ENCODE data around the gene PHF21B. TPM values are rescaled to one million over a fixed set of nuclear protein-coding genes. Genes with fewer than 3 reads are reported as not detected.

PHF21B gene
- total and polyA plus RNA-seq, 7 donors = 0.13 to 0.66 (median 0.28) TPM; not detected in 4

DNA sequence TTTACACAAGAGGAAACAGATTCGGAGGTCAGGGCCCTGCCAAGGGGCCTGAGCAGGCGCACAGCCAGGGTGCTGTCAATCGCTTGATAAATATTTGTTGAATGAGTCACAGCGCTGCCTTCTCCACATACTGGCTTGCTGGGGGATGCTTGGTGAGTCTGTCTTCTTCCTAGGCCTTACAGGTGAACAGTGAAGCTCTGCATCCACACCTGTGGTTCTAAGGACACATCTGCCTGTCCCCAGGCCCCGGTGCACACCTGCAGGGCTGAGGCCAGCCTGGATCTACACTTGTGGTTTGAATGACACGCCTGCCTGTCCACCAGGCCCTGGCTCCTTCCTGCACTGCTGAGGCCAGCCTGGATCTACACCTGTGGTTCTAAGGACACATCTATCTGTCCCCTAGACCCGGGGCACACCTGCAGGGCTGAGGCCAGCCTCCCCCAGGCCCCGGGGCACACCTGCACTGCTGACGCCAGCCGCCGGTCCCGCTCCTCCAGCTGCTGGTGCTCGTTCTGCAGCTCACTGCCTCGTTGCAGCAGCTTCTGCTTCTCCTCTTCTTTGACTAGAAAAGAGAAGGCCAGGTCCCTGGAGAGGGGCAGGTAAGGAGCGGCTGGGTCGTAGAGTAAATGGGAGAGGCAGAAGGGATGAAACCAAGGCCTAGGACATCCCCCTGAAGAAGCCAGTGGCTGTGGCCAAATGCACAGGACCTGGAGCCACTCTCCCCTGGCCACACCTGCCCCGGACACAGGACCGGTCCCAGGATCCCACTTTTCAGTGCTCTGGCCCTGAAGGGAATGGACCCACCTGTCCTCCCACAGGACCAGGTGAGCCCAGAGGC is 124.6 kb downstream of the PHF21B start:
- Histone ChIP-seq H3K4me3 (no peak overlapping the region), H3K4me1 (no peaks in the 10 kb centered on the region), H3K36me3 (no peaks in the 10 kb centered on the region), H3K27ac (no peak overlapping the region), H3K9me3 (no peaks in the 10 kb centered on the region), H3K27me3 (no peaks in the 10 kb centered on the region)
- 71 to 85% methylated on average over 18 of the region's 18 CpGs for WGBS, 2 donors
- DNase-seq = peak; percentile 47
- intact Hi-C loops (cut with DNase I) = no loop called here
- no peak for TF ChIP-seq POLR2AphosphoS5 (IDR thresholded peaks at IDR 0.05)

DNA sequence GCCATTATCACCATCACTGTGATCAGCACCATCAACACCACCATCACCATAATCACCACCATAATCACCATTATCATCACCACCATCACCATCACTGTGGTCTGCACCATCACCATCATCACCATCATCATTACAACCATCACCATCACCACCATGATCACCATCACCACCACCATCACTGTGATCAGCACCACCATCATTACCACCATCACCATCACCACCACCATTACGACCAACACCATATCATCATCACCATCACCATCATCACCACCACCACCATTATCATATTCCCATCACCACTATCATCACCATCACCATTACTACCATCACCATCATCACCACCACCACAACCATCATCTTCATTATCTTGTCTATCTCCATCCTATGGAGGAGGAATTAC is 125.2 kb downstream of the PHF21B start:
- 92 to 97% methylated on average over 1 of the region's 1 CpG for WGBS, 2 donors
- TF ChIP-seq, protein P1, sequence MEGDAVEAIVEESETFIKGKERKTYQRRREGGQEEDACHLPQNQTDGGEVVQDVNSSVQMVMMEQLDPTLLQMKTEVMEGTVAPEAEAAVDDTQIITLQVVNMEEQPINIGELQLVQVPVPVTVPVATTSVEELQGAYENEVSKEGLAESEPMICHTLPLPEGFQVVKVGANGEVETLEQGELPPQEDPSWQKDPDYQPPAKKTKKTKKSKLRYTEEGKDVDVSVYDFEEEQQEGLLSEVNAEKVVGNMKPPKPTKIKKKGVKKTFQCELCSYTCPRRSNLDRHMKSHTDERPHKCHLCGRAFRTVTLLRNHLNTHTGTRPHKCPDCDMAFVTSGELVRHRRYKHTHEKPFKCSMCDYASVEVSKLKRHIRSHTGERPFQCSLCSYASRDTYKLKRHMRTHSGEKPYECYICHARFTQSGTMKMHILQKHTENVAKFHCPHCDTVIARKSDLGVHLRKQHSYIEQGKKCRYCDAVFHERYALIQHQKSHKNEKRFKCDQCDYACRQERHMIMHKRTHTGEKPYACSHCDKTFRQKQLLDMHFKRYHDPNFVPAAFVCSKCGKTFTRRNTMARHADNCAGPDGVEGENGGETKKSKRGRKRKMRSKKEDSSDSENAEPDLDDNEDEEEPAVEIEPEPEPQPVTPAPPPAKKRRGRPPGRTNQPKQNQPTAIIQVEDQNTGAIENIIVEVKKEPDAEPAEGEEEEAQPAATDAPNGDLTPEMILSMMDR (IDR thresholded peaks at IDR 0.05) = no peak
- TF ChIP-seq POLR2AphosphoS5 (IDR thresholded peaks at IDR 0.05) = no peak
- TF ChIP-seq EP300 (IDR thresholded peaks at IDR 0.05) = no peak
- TF ChIP-seq POLR2A (IDR thresholded peaks at IDR 0.05) = no peak
- no peaks in the 10 kb centered on the region for H3K36me3 ChIP-seq

DNA sequence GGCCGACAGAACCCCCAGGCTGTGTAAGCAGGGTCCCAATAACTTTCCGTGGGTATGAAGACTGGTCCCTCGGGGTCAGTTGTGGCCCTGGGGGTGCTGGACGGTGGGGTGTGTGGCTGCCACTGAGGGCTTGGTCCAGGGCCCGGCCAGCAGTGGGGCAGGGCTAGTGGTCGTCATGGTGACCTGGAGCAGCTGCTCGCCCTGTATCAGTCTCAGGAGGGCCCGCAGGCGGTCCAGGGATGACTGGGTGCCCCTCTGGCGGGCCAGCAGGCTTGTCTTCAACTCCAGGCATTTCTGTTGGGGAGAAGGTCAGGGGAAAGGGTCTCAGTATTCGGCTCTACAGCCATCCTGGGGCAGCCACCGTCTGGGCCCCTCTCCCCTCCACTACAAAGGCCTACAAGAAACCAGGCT is 126.8 kb downstream of the PHF21B start:
- intact Hi-C loops (cut with DNase I) = no loop called here
- H3K9me3 ChIP-seq = no peaks in the 10 kb centered on the region
- H3K4me1 ChIP-seq = no peaks in the 10 kb centered on the region
- no peak for TF ChIP-seq EP300 (IDR thresholded peaks at IDR 0.05)
- TF ChIP-seq, protein P1 (IDR thresholded peaks at IDR 0.05) = no peak
- TF ChIP-seq POLR2A (IDR thresholded peaks at IDR 0.05) = no peak
- TF ChIP-seq POLR2AphosphoS5 (IDR thresholded peaks at IDR 0.05) = no peak
- no peak overlapping the region for H3K27ac ChIP-seq
- DNase-seq = peak; percentile 46
- H3K4me3 ChIP-seq = no peak overlapping the region
- H3K36me3 ChIP-seq = no peaks in the 10 kb centered on the region
- no peaks in the 10 kb centered on the region for H3K27me3 ChIP-seq
- WGBS, 2 donors = 80 to 87% methylated on average over 12 of the region's 12 CpGs

More for the DNA sequence above, 125.2 kb downstream of the PHF21B start:
- H3K27me3 ChIP-seq = no peaks in the 10 kb centered on the region
- intact Hi-C loops (cut with DNase I) = no loop called here
- no peak overlapping the region for H3K27ac ChIP-seq
- H3K4me1 ChIP-seq = no peaks in the 10 kb centered on the region
- H3K4me3 ChIP-seq = no peak overlapping the region
- DNase-seq = no peak
- H3K9me3 ChIP-seq = no peaks in the 10 kb centered on the region

DNA sequence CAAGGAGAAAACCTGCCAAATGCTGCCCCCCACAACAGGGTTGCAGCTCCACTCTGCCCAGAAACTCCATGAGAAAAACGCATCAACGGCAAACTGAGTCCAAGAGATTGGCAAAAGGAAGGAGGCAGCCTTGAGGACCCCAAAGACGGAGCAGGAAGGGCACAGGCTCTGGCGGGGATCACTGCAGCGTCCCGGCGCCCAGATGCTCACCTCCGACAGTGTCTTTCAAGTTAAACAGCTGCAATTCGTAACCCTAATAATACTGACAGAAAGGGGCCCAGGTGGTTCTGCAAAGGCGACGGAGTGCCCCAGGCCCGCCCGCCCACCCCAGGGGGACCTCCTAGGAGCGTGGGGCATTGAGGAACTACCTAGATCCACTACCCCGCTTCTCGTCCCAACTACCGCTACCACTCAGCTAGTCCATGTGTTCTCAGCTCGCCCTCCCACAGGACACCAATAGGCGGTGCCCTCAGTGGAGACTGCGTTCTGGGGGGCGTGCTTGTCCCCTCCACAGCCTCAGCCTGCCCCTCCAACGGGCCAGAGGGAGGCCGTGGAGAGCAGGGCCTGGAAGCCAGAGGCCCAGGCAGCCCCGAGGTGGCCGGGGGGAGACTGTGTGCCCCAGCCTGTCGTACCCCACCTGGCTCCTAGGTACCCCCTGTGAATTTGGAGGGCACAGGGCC is 127.4 kb downstream of the PHF21B start:
- no peaks in the 10 kb centered on the region for H3K4me1 ChIP-seq
- TF ChIP-seq POLR2AphosphoS5 (IDR thresholded peaks at IDR 0.05) (no peak), POLR2A (IDR thresholded peaks at IDR 0.05) (no peak), EP300 (IDR thresholded peaks at IDR 0.05) (no peak)
- TF ChIP-seq, protein P1 (IDR thresholded peaks at IDR 0.05) = no peak
- no peaks in the 10 kb centered on the region for H3K36me3 ChIP-seq
- peak; percentile 30 for DNase-seq
- intact Hi-C loops (cut with DNase I) = no loop called here
- H3K27me3 ChIP-seq = no peaks in the 10 kb centered on the region
- no peak overlapping the region for H3K4me3 ChIP-seq
- no peak overlapping the region for H3K27ac ChIP-seq
- H3K9me3 ChIP-seq = peaks cover 0 to 5% (median 1%) of the 10 kb centered on the region in 4 donors
- WGBS, 2 donors = 86 to 90% methylated on average over 26 of the region's 26 CpGs

DNA sequence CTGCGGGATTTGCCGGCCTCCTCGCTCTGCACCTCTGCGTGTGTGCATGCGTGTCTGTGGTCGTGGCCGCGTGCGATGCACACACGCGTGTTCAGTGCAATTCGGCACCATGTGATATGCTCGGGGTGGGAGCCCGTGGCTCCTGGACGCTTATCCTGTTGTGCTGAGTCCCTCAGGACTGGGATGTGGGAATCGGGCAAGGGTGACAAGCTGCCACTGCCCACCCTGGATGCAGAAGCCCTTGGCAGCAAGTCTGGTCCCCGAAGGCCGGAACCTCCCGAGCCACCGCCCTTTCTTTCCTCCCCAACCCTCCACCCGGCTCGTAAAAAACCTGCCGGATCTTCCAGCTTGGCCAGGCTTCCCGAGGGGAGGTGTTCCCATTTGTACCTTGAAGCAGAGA is 128.2 kb downstream of the PHF21B start:
- H3K27me3 ChIP-seq = no peaks in the 10 kb centered on the region
- WGBS, 2 donors = 79 to 80% methylated on average over 24 of the region's 24 CpGs
- no peak for TF ChIP-seq EP300 (IDR thresholded peaks at IDR 0.05)
- TF ChIP-seq, protein P1 (IDR thresholded peaks at IDR 0.05) = no peak
- no peak for TF ChIP-seq POLR2A (IDR thresholded peaks at IDR 0.05)
- no peak for TF ChIP-seq POLR2AphosphoS5 (IDR thresholded peaks at IDR 0.05)
- DNase-seq = peak; percentile 34
- no peak overlapping the region for H3K4me3 ChIP-seq
- no peak overlapping the region for H3K27ac ChIP-seq
- peaks cover 0 to 5% (median 1%) of the 10 kb centered on the region in 4 donors for H3K9me3 ChIP-seq
- no peaks in the 10 kb centered on the region for H3K4me1 ChIP-seq
- no peaks in the 10 kb centered on the region for H3K36me3 ChIP-seq
- intact Hi-C loops (cut with DNase I) = no loop called here

Data from sigmoid colon (tissue), 7 donors.